HL-60 (cell line): ENCODE data around the gene TBPL1.

Experiments
- DNase-seq, 2 experiments: peaks; one replicate each; pipeline ENCODE4 v3.0.0-alpha.2; 2010 to 2020; ENCODE audit warnings: low read depth in 1 of 2, low spot score in 1 of 2
- H3K27ac ChIP-seq: fragments of 250-450 bp; sonication (Bioruptor Pico); replicated peaks from 2 replicates; pipeline ENCODE4 v1.5.1; 2020; ENCODE audit warnings: mild to moderate bottlenecking, moderate library complexity
- H3K27me3 ChIP-seq: fragments of 250-450 bp; sonication (Bioruptor Pico); 2 replicates; pipeline ENCODE4 v1.5.1; 2021; ENCODE audit warnings: mild to moderate bottlenecking, moderate library complexity; ENCODE audit not compliant: insufficient read depth, poor library complexity, severe bottlenecking
- H3K4me3 ChIP-seq: replicated peaks from 2 replicates; pipeline ENCODE4 v1.5.1; 2011; ENCODE audit warnings: mild to moderate bottlenecking, control low read depth, low read length; ENCODE audit not compliant: insufficient read depth
- GABPA ChIP-seq: IDR thresholded peaks from 2 replicates; pipeline ENCODE4 v1.6.1; 2012; ENCODE audit warnings: low read depth
- POLR2AphosphoS5 ChIP-seq: IDR thresholded peaks from 2 replicates; pipeline ENCODE4 v1.6.1; 2012; ENCODE audit warnings: low read depth
- REST ChIP-seq: IDR thresholded peaks from 2 replicates; pipeline ENCODE4 v1.6.1; 2012; ENCODE audit warnings: low read depth; ENCODE audit not compliant: insufficient replicate concordance
- SPI1 ChIP-seq: IDR thresholded peaks from 2 replicates; pipeline ENCODE4 v1.6.1; 2012; ENCODE audit warnings: low read depth, mild to moderate bottlenecking, borderline replicate concordance
- TF ChIP-seq, protein P1 (sequence below): IDR thresholded peaks from one replicate; pipeline ENCODE4 v1.5.1; 2011; ENCODE audit warnings: low read length, control low read depth, inconsistent platforms; ENCODE audit not compliant: insufficient read depth

TBPL1 gene

GRCh38 chr6:133951227-133951626 lies 1.8 kb upstream of the TBPL1 start:
- TF ChIP-seq, protein P1, sequence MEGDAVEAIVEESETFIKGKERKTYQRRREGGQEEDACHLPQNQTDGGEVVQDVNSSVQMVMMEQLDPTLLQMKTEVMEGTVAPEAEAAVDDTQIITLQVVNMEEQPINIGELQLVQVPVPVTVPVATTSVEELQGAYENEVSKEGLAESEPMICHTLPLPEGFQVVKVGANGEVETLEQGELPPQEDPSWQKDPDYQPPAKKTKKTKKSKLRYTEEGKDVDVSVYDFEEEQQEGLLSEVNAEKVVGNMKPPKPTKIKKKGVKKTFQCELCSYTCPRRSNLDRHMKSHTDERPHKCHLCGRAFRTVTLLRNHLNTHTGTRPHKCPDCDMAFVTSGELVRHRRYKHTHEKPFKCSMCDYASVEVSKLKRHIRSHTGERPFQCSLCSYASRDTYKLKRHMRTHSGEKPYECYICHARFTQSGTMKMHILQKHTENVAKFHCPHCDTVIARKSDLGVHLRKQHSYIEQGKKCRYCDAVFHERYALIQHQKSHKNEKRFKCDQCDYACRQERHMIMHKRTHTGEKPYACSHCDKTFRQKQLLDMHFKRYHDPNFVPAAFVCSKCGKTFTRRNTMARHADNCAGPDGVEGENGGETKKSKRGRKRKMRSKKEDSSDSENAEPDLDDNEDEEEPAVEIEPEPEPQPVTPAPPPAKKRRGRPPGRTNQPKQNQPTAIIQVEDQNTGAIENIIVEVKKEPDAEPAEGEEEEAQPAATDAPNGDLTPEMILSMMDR = no peak
- Histone ChIP-seq H3K27ac (no peak overlapping the region), H3K4me3 (no peak overlapping the region), H3K27me3 (no peaks in the 10 kb centered on the region)
- no peak for DNase-seq

GRCh38 chr6:133951881-133952814 lies 876 bp upstream of the TBPL1 start:
- peak; percentile 10; the same call in 1 of the 2 replicates for TF ChIP-seq SPI1
- no peak for TF ChIP-seq REST
- DNase-seq = peak; percentile 12 to 31
- Histone ChIP-seq H3K27me3 (no peaks in the 10 kb centered on the region), H3K4me3 (peak overlapping the region; percentile 97), H3K27ac (peak overlapping the region; percentile 77)

- H3K4me3 ChIP-seq = peak overlapping the region; percentile 97
- TF ChIP-seq SPI1 (no peak), REST (no peak), GABPA (no peak), POLR2AphosphoS5 (no peak)
- TF ChIP-seq, protein P1 = no peak
- DNase-seq = no peak
- H3K27ac ChIP-seq = peak overlapping the region; percentile 77
- H3K27me3 ChIP-seq = no peaks in the 10 kb centered on the region
Measured at GRCh38 chr6:133953634-133954415, 801 bp downstream of the TBPL1 start.

DNA sequence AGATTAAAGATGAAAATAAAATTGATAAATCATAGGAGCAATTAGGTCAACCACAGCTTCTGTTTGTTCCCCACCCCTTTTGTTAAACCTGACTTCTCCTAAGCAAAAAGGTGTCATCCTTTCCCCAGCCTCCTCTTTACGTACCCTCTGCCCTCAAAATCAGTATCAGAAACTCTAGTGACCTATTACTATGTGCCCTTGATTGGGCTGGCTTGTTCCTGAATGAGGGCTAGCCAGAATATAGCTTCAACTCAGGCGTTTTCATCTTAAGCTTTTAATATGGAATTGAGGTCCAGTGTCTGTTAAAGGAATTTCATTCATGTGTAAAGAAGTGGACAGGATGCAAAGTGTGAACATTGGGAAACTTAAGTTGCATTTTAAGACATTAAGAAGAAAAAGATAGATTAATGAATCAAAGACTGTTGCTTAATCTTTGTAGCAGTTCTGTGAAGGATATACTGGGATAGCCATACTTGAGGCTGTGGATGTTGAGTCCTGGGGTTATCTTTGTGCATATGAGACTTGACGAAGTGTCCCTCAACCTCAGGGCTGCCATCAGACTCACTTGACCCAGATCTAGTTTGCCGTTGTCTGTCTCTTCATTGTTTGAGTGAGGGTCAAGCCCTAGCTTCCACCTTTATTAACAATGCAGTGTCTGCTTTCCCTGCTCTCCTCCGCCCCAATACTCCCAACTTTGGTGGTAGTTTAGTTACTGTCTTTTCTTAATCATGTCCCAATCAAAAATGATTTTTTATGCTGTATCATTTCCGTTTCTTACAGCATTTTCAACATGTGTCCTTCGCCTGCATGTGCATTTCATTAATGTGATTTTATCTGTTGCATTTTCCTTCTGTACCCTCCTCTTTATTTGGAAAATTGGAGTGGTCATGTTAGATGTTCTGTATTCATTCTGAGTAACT lies 1.9 kb downstream of the TBPL1 start:
- Histone ChIP-seq H3K4me3 (no peak overlapping the region), H3K27me3 (no peaks in the 10 kb centered on the region), H3K27ac (no peak overlapping the region)
- no peak for DNase-seq
- TF ChIP-seq, protein P1 = no peak
- TF ChIP-seq POLR2AphosphoS5 (no peak), SPI1 (no peak), GABPA (no peak), REST (no peak)
